HG03064 (cell line): ENCODE measurements around the gene GAGE10.
"Not testable (repeated sequence)": the region's sequence is repeated elsewhere in the genome, so short reads cannot be mapped to it uniquely, and the experiment has no call there.

Experiments
- ATAC-seq: cut with Tn5 transposase; IDR thresholded peaks from one replicate; pipeline ENCODE4 v1.9.1; 2021; ENCODE audit warnings: low read depth; ENCODE audit not compliant: unreplicated experiment

Gene GAGE10

GRCh38 chrX:49316085-49316484, 12.6 kb downstream of the GAGE10 start:
- ATAC-seq: no peak

GRCh38 chrX:49321737-49322136, 18.3 kb downstream of the GAGE10 start, which contains the start of gene GAGE12J:
Gene GAGE12J (plus strand): TSS chrX:49322037. CDS start chrX:49323194, 1,157 bp downstream.
- not testable (repeated sequence) for ATAC-seq

- not testable (repeated sequence) for ATAC-seq
Measured at GRCh38 chrX:49322266-49322665, 18.8 kb downstream of the GAGE10 start.

GRCh38 chrX:49323735-49324134, 20.3 kb downstream of the GAGE10 start:
- ATAC-seq: not testable (repeated sequence)

- not testable (repeated sequence) for ATAC-seq
Measured at GRCh38 chrX:49330421-49330820, 27.0 kb downstream of the GAGE10 start.

- ATAC-seq: not testable (repeated sequence)
Measured at GRCh38 chrX:49331282-49331681, 27.8 kb downstream of the GAGE10 start, which contains the start of gene GAGE13. Gene GAGE13 (plus strand): TSS chrX:49331582. CDS start chrX:49332738, 1,156 bp downstream.

- ATAC-seq: not testable (repeated sequence)
Measured at GRCh38 chrX:49331841-49332240, 28.4 kb downstream of the GAGE10 start.

- ATAC-seq: not testable (repeated sequence)
Measured at GRCh38 chrX:49341449-49341848, 38.0 kb downstream of the GAGE10 start.

- not testable (repeated sequence) for ATAC-seq
Measured at GRCh38 chrX:49344496-49345175, 41.2 kb downstream of the GAGE10 start.

GRCh38 chrX:49345402-49345801, 42.0 kb downstream of the GAGE10 start:
- ATAC-seq: not testable (repeated sequence)

GRCh38 chrX:49346150-49346549, 42.7 kb downstream of the GAGE10 start:
- ATAC-seq: not testable (repeated sequence)
